ENCODE measurements around the gene GUCY1A1.

GUCY1A1 gene

GRCh38 chr4:155741546-155741945 lies 74.9 kb downstream of the GUCY1A1 start:
- DNase-seq (ENCODE audit: low read depth in 3 of 3), result no peak

GRCh38 chr4:155742310-155743015 lies 75.8 kb downstream of the GUCY1A1 start:
- DNase-seq (ENCODE audit: low read depth in 3 of 3), result no peak

- DNase-seq (ENCODE audit: low read depth in 3 of 3), result no peak
Measured at GRCh38 chr4:155745984-155746383, 79.3 kb downstream of the GUCY1A1 start.

- no peak for DNase-seq (ENCODE audit: low read depth in 3 of 3)
Measured at GRCh38 chr4:155748039-155748438, 81.4 kb downstream of the GUCY1A1 start.

GRCh38 chr4:155749041-155749440 lies 82.4 kb downstream of the GUCY1A1 start:
- DNase-seq (ENCODE audit: low read depth in 3 of 3), result no peak

GRCh38 chr4:155751569-155751968 lies 84.9 kb downstream of the GUCY1A1 start:
- no peak for DNase-seq (ENCODE audit: low read depth in 3 of 3)

- no peak for DNase-seq (ENCODE audit: low read depth in 3 of 3)
Measured at GRCh38 chr4:155757745-155758265, 91.2 kb downstream of the GUCY1A1 start.

- peak; percentile 36 to 71 (median 51) for DNase-seq (ENCODE audit: low read depth in 3 of 3)
Measured at GRCh38 chr4:155758481-155759371, 92.1 kb downstream of the GUCY1A1 start, which contains the start of gene GUCY1B1. TSS of gene GUCY1B1 (plus strand) at chr4:155759021. CDS start at chr4:155759141, 120 bp downstream.

GRCh38 chr4:155759372-155760252 lies 93.0 kb downstream of the GUCY1A1 start:
- no peak for DNase-seq (ENCODE audit: low read depth in 3 of 3)

GRCh38 chr4:155761047-155761446 lies 94.4 kb downstream of the GUCY1A1 start:
- DNase-seq (ENCODE audit: low read depth in 3 of 3), result no peak

- no peak for DNase-seq (ENCODE audit: low read depth in 3 of 3)
Measured at GRCh38 chr4:155761916-155762315, 95.3 kb downstream of the GUCY1A1 start.

- no peak for DNase-seq (ENCODE audit: low read depth in 3 of 3)
Measured at GRCh38 chr4:155762334-155762733, 95.7 kb downstream of the GUCY1A1 start.

- DNase-seq (ENCODE audit: low read depth in 3 of 3), result no peak
Measured at GRCh38 chr4:155763551-155763950, 96.9 kb downstream of the GUCY1A1 start.

GRCh38 chr4:155765149-155765548 lies 98.5 kb downstream of the GUCY1A1 start:
- DNase-seq (ENCODE audit: low read depth in 3 of 3), result no peak

- DNase-seq (ENCODE audit: low read depth in 3 of 3), result no peak
Measured at GRCh38 chr4:155766622-155767021, 100.0 kb downstream of the GUCY1A1 start.

- DNase-seq (ENCODE audit: low read depth in 3 of 3), result no peak
Measured at GRCh38 chr4:155768370-155768769, 101.7 kb downstream of the GUCY1A1 start.

- no peak for DNase-seq (ENCODE audit: low read depth in 3 of 3)
Measured at GRCh38 chr4:155769090-155769489, 102.4 kb downstream of the GUCY1A1 start.

- DNase-seq (ENCODE audit: low read depth in 3 of 3), result no peak
Measured at GRCh38 chr4:155772459-155773195, 106.0 kb downstream of the GUCY1A1 start.

GRCh38 chr4:155773196-155773800 lies 106.7 kb downstream of the GUCY1A1 start:
- DNase-seq (ENCODE audit: low read depth in 3 of 3), result no peak

GRCh38 chr4:155774033-155774432 lies 107.4 kb downstream of the GUCY1A1 start:
- no peak for DNase-seq (ENCODE audit: low read depth in 3 of 3)

Measured in stimulated activated CD4-positive, alpha-beta T cell treated with anti-CD3 and anti-CD28 coated beads, TNF-alpha, amount 100 ng/mL, for 48 hours (primary cell).